Karpas-422 (cell line): ENCODE data around the gene NPW. TPM values are rescaled to one million over a fixed set of nuclear protein-coding genes. Genes with fewer than 3 reads are reported as not detected.

Experiments used
- DNase-seq: peaks from one replicate; pipeline ENCODE4 v3.0.0-alpha.2; 2015
- H2AFZ ChIP-seq: fragments of 200-600 bp; sonication (generic); 2 replicates; pipeline ENCODE4 v1.6.1; 2014; ENCODE audit warnings: antibody characterized with exemption, low read length, mixed read lengths
- H3K27ac ChIP-seq: fragments of 200-600 bp; sonication (generic); 2 replicates; pipeline ENCODE4 v1.5.1; 2014; ENCODE audit warnings: mild to moderate bottlenecking, low read length, moderate library complexity
- H3K27me3 ChIP-seq: fragments of 200-600 bp; sonication (generic); 2 replicates; pipeline ENCODE4 v1.6.1; 2014; ENCODE audit warnings: low read length, mixed read lengths
- H3K36me3 ChIP-seq: fragments of 200-600 bp; sonication (generic); 2 replicates; pipeline ENCODE4 v1.6.1; 2014; ENCODE audit warnings: low read length, mixed read lengths; ENCODE audit not compliant: insufficient read depth
- H3K4me1 ChIP-seq: fragments of 200-600 bp; sonication (generic); 2 replicates; pipeline ENCODE4 v1.6.1; 2014; ENCODE audit warnings: mild to moderate bottlenecking, low read length, mixed read lengths
- H3K4me2 ChIP-seq: fragments of 200-600 bp; sonication (generic); 2 replicates; pipeline ENCODE4 v1.6.1; 2014; ENCODE audit warnings: low read length, low read depth, mild to moderate bottlenecking; ENCODE audit not compliant: poor library complexity, severe bottlenecking
- H3K4me3 ChIP-seq: fragments of 200-600 bp; sonication (generic); 2 replicates; pipeline ENCODE4 v1.5.1; 2014; ENCODE audit warnings: mild to moderate bottlenecking, antibody characterized with exemption, low read length, mixed read lengths
- H3K79me2 ChIP-seq: fragments of 200-600 bp; sonication (generic); 2 replicates; pipeline ENCODE4 v1.6.1; 2014; ENCODE audit warnings: mild to moderate bottlenecking, low read length, mixed read lengths
- H3K9ac ChIP-seq: fragments of 200-600 bp; sonication (generic); 2 replicates; pipeline ENCODE4 v1.6.0; 2014; ENCODE audit warnings: low read length
- H3K9me2 ChIP-seq: fragments of 200-600 bp; sonication (generic), shearing (Covaris generic); replicated peaks from 2 replicates; pipeline ENCODE4 v1.6.0; 2014; ENCODE audit warnings: mild to moderate bottlenecking, low read length, moderate library complexity; ENCODE audit not compliant: insufficient read depth
- H3K9me3 ChIP-seq: fragments of 300-700, 200-600 bp; sonication (generic); 2 replicates; pipeline ENCODE4 v1.6.1; 2014; ENCODE audit warnings: low read length, mixed read lengths
- H4K20me1 ChIP-seq: fragments of 200-600 bp; sonication (generic); 2 replicates; pipeline ENCODE4 v1.6.1; 2014; ENCODE audit warnings: mild to moderate bottlenecking, antibody characterized with exemption, low read length, low read depth; ENCODE audit not compliant: insufficient read depth
- total RNA-seq: library from RNA; depleted of rRNA; stranded (reverse); fragments of >200 nt; shearing (Covaris generic); gene quantifications from 2 replicates; pipeline ENCODE4 v1.2.3, GENCODE V29; 2014; ENCODE audit warnings: low replicate concordance

Gene NPW
- total RNA-seq, 1 experiment from 2014 or later, result not detected

- peaks cover 10% of the 10 kb centered on the region; the same call in 1 of the 2 replicates for H4K20me1 ChIP-seq
- DNase-seq, result no peak
- peaks cover under 1% of the 10 kb centered on the region; the same call in 1 of the 2 replicates for H3K79me2 ChIP-seq
- no peak overlapping the region for H2AFZ ChIP-seq
- no peaks in the 10 kb centered on the region for H3K27me3 ChIP-seq
- H3K36me3 ChIP-seq, result peaks cover 7% of the 10 kb centered on the region
- H3K4me2 ChIP-seq, result no peak overlapping the region
- H3K9me2 ChIP-seq, result no peaks in the 10 kb centered on the region
- no peak overlapping the region for H3K9ac ChIP-seq
- H3K27ac ChIP-seq, result no peak overlapping the region
- no peaks in the 10 kb centered on the region for H3K4me1 ChIP-seq
- no peak overlapping the region for H3K4me3 ChIP-seq
- no peaks in the 10 kb centered on the region for H3K9me3 ChIP-seq
Observed at GRCh38 chr16:1997494-1998359, 21.9 kb upstream of the NPW start.

GRCh38 chr16:1998360-1998835, 21.2 kb upstream of the NPW start:
- H3K4me3 ChIP-seq, result no peak overlapping the region
- no peak overlapping the region for H2AFZ ChIP-seq
- DNase-seq, result no peak
- no peaks in the 10 kb centered on the region for H3K27me3 ChIP-seq
- no peaks in the 10 kb centered on the region for H3K4me1 ChIP-seq
- no peak overlapping the region for H3K4me2 ChIP-seq
- peaks cover 17% of the 10 kb centered on the region for H4K20me1 ChIP-seq
- H3K9ac ChIP-seq, result no peak overlapping the region
- H3K27ac ChIP-seq, result no peak overlapping the region
- H3K79me2 ChIP-seq, result peaks cover 7% of the 10 kb centered on the region
- H3K9me3 ChIP-seq, result no peaks in the 10 kb centered on the region
- H3K9me2 ChIP-seq, result no peaks in the 10 kb centered on the region
- H3K36me3 ChIP-seq, result peaks cover 11% of the 10 kb centered on the region

DNA sequence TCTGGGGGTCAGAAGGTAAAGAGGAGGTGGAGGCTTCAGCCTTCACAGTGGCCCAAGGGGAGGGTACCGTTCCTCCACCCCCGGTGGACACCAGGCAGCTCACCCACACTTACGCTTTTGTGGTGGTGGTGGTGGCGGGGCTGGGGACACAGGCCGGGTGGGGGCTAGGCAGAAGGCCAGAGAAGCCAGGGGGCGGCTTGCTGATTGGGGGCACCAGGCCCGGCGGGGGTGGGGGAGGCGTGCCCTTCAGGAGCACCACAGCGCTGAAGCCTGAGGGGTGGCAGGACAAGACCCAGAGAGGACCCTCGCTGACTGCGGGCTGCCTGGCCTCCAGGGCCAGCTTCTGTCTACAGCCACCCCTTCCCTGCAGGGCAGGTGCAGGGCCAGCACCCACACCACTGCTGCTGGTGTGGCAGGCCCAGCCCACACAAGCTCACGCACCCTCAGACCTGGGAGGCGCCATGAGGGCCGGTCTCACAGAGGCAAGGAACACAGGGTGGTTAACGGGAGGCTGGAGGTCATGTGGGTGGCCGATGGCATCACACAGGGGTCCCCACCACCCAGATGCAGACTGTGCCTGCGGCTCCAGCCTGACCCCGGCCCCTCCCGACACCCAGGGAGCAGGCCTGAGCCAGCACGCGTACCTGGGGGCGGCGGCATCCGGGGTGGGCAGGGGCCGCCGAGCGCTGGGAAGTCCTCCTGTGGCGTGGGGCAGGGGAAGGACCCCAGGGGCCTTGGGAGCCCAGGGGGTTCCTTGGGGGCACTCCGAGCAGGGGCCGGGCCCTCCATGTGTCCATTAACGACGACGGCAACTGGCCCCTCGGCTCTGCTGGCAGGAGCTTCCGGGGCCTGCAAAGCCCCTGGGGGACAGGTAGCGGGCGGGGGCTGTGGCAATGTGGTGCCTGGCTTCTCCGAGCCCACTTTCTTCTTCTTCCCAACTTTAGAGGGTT, 20.5 kb upstream of the NPW start:
- Histone ChIP-seq H3K9me2 (no peaks in the 10 kb centered on the region), H3K79me2 (peaks cover 11% of the 10 kb centered on the region), H4K20me1 (peaks cover 22% of the 10 kb centered on the region), H3K4me1 (peaks cover 2% of the 10 kb centered on the region), H3K36me3 (peaks cover 14% of the 10 kb centered on the region), H3K27ac (no peak overlapping the region), H3K4me2 (no peak overlapping the region), H3K9me3 (no peaks in the 10 kb centered on the region), H3K4me3 (no peak overlapping the region), H3K27me3 (no peaks in the 10 kb centered on the region), H3K9ac (no peak overlapping the region), H2AFZ (no peak overlapping the region)
- DNase-seq, result no peak

DNA sequence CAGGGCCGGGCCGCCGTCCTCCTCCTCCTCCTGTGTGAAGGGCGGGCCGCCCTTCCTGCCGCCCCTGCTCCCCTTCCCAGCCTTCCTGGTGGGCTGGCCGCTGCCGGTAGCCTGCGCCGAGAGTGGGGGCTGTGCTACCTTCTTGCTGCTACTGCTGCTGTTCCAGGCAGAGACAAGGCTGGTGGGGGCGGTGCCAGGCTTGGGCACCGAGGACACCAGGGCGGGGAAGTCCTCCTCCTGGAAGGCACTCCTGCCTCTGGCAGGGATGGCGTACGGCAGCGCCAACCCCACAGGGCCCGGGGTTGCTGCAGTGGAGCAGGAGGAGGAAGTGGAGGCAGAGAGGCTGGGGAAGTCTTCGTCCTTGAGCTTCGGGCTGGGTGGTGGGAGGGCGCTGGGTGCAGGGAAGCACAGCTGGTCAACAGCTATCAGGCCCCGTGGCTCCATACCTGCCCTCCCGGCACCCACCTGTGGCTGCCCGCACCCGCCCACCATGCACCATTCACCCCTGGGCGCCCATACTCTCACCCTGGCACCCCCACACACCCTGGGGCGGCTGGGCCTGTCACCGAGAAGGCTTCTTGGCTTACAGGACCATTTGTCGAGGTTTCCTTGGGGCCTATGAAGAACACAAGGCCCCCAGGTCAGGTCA, 19.6 kb upstream of the NPW start:
- Histone ChIP-seq H3K9ac (no peak overlapping the region), H3K9me3 (no peaks in the 10 kb centered on the region), H2AFZ (no peak overlapping the region), H3K36me3 (peaks cover 14% of the 10 kb centered on the region), H3K79me2 (peaks cover 18% of the 10 kb centered on the region), H3K4me1 (peaks cover 9% of the 10 kb centered on the region), H4K20me1 (peaks cover 31% of the 10 kb centered on the region), H3K27ac (no peak overlapping the region), H3K4me3 (no peak overlapping the region), H3K9me2 (no peaks in the 10 kb centered on the region), H3K4me2 (no peak overlapping the region), H3K27me3 (no peaks in the 10 kb centered on the region)
- DNase-seq, result no peak

GRCh38 chr16:2001035-2001434, 18.6 kb upstream of the NPW start:
- Histone ChIP-seq H3K36me3 (peaks cover 14% of the 10 kb centered on the region), H3K4me1 (peaks cover 19% of the 10 kb centered on the region), H3K79me2 (peaks cover 28% of the 10 kb centered on the region), H3K27me3 (no peaks in the 10 kb centered on the region), H2AFZ (no peak overlapping the region), H3K9me3 (no peaks in the 10 kb centered on the region), H3K4me3 (no peak overlapping the region), H3K4me2 (no peak overlapping the region), H3K9me2 (no peaks in the 10 kb centered on the region), H3K27ac (no peak overlapping the region), H3K9ac (no peak overlapping the region), H4K20me1 (peaks cover 40% of the 10 kb centered on the region)
- no peak for DNase-seq

GRCh38 chr16:2001456-2002355, 17.9 kb upstream of the NPW start:
- Histone ChIP-seq H3K27me3 (no peaks in the 10 kb centered on the region), H4K20me1 (peaks cover 47% of the 10 kb centered on the region), H3K4me1 (peaks cover 26% of the 10 kb centered on the region), H3K79me2 (peaks cover 35% of the 10 kb centered on the region), H3K27ac (no peak overlapping the region), H2AFZ (no peak overlapping the region), H3K9ac (no peak overlapping the region), H3K36me3 (peaks cover 14% of the 10 kb centered on the region), H3K4me3 (no peak overlapping the region), H3K4me2 (no peak overlapping the region), H3K9me3 (no peaks in the 10 kb centered on the region), H3K9me2 (no peaks in the 10 kb centered on the region)
- no peak for DNase-seq

- Histone ChIP-seq H3K4me2 (no peak overlapping the region), H3K4me3 (no peak overlapping the region), H3K36me3 (peaks cover 14% of the 10 kb centered on the region), H3K79me2 (peaks cover 44% of the 10 kb centered on the region), H3K27me3 (no peaks in the 10 kb centered on the region), H4K20me1 (peaks cover 56% of the 10 kb centered on the region), H2AFZ (no peak overlapping the region), H3K27ac (no peak overlapping the region), H3K9me3 (no peaks in the 10 kb centered on the region), H3K9ac (no peak overlapping the region), H3K4me1 (peaks cover 35% of the 10 kb centered on the region), H3K9me2 (no peaks in the 10 kb centered on the region)
- DNase-seq, result no peak
Observed at GRCh38 chr16:2002406-2003230, 17.0 kb upstream of the NPW start.
